NCI-H345 treated with DMSO at 0.1 percent for 48 hours (cell line): ENCODE data around the gene CCDC81.

ENCODE experiments used
- DNase-seq: peaks from one replicate; lab custom pipeline; 2025; ENCODE audit not compliant: unreplicated experiment; lab: John Stamatoyannopoulos, UW

The CCDC81 gene

GRCh38 chr11:86438685-86439084 is 64.0 kb downstream of the CCDC81 start:
- DNase-seq, result no peak

- DNase-seq, result no peak
These were observed 65.6 kb downstream of the CCDC81 start for GRCh38 chr11:86440305-86440716.

GRCh38 chr11:86440843-86441242 is 66.2 kb downstream of the CCDC81 start:
- no peak for DNase-seq

- DNase-seq, result no peak
These were observed 67.7 kb downstream of the CCDC81 start for GRCh38 chr11:86442420-86442819.

- no peak for DNase-seq
These were observed 68.1 kb downstream of the CCDC81 start for GRCh38 chr11:86442827-86443226.

- DNase-seq, result no peak
These were observed 68.7 kb downstream of the CCDC81 start for GRCh38 chr11:86443415-86443814.

- no peak for DNase-seq
These were observed 70.3 kb downstream of the CCDC81 start for GRCh38 chr11:86444981-86445380.

- no peak for DNase-seq
These were observed 71.7 kb downstream of the CCDC81 start for GRCh38 chr11:86446163-86446923.

GRCh38 chr11:86446924-86447285 is 72.2 kb downstream of the CCDC81 start:
- DNase-seq, result no peak

GRCh38 chr11:86447763-86448480 is 73.2 kb downstream of the CCDC81 start:
- DNase-seq, result no peak

GRCh38 chr11:86449993-86450629 is 75.4 kb downstream of the CCDC81 start:
- DNase-seq, result no peak

GRCh38 chr11:86453290-86454030 is 78.8 kb downstream of the CCDC81 start:
- no peak for DNase-seq

- DNase-seq, result peak; percentile 64
These were observed 81.6 kb downstream of the CCDC81 start for GRCh38 chr11:86456075-86456939.

GRCh38 chr11:86458294-86459001 is 83.8 kb downstream of the CCDC81 start:
- DNase-seq, result no peak

GRCh38 chr11:86459002-86459385 is 84.3 kb downstream of the CCDC81 start:
- DNase-seq, result no peak

GRCh38 chr11:86459682-86460460 is 85.2 kb downstream of the CCDC81 start:
- DNase-seq, result no peak

GRCh38 chr11:86460461-86461385 is 86.0 kb downstream of the CCDC81 start:
- DNase-seq, result no peak

GRCh38 chr11:86461892-86462291 is 87.2 kb downstream of the CCDC81 start:
- no peak for DNase-seq
